MM.1S (cell line): ENCODE results near the gene CAPN10.

Experiments
- DNase-seq: peaks from one replicate; pipeline ENCODE4 v3.0.0-alpha.2; 2015
- H2AFZ ChIP-seq: fragments of 300-600 bp; sonication (generic); 2 replicates; pipeline ENCODE4 v1.6.0; 2016; ENCODE audit warnings: antibody characterized with exemption, low read length
- H3F3A ChIP-seq: fragments of 300-600 bp; sonication (generic); 2 replicates; pipeline ENCODE4 v1.6.1; 2016; ENCODE audit warnings: mild to moderate bottlenecking, antibody characterized with exemption, low read length, moderate library complexity, mixed read lengths; ENCODE audit not compliant: insufficient read depth
- H3K27ac ChIP-seq: fragments of 300-600 bp; sonication (generic); 2 replicates; pipeline ENCODE4 v1.5.1; 2016; ENCODE audit warnings: mild to moderate bottlenecking, low read length
- H3K27me3 ChIP-seq: fragments of 300-600 bp; sonication (generic); replicated peaks from 2 replicates; pipeline ENCODE4 v1.6.0; 2016; ENCODE audit warnings: low read length; ENCODE audit not compliant: insufficient read depth
- H3K36me3 ChIP-seq: fragments of 300-600 bp; sonication (generic); replicated peaks from 2 replicates; pipeline ENCODE4 v1.6.1; 2016; ENCODE audit warnings: mild to moderate bottlenecking, low read length, mixed read lengths; ENCODE audit not compliant: insufficient read depth
- H3K4me1 ChIP-seq: fragments of 300-600 bp; sonication (generic); 2 replicates; pipeline ENCODE4 v1.6.1; 2016; ENCODE audit warnings: low read length, mixed read lengths
- H3K4me2 ChIP-seq: fragments of 300-600 bp; sonication (generic); 2 replicates; pipeline ENCODE4 v1.6.0; 2016; ENCODE audit warnings: low read depth, low read length
- H3K4me3 ChIP-seq: fragments of 300-600 bp; sonication (generic); 2 replicates; pipeline ENCODE4 v1.5.1; 2016; ENCODE audit warnings: low read length, mixed read lengths
- H3K79me2 ChIP-seq: fragments of 300-600 bp; sonication (generic); 2 replicates; pipeline ENCODE4 v1.6.1; 2016; ENCODE audit warnings: mixed run types, low read length, mixed read lengths
- H3K9ac ChIP-seq: fragments of 300-600 bp; sonication (generic); 2 replicates; pipeline ENCODE4 v1.6.1; 2016; ENCODE audit warnings: low read length, mixed read lengths
- H3K9me2 ChIP-seq: fragments of 300-600 bp; sonication (generic); replicated peaks from 2 replicates; pipeline ENCODE4 v1.6.1; 2016; ENCODE audit warnings: mild to moderate bottlenecking, low read length, mixed read lengths; ENCODE audit not compliant: insufficient read depth
- H3K9me3 ChIP-seq: fragments of 300-600 bp; sonication (generic); replicated peaks from 2 replicates; pipeline ENCODE4 v1.6.1; 2016; ENCODE audit warnings: mild to moderate bottlenecking, low read length, mixed read lengths; ENCODE audit not compliant: insufficient read depth
- H4K20me1 ChIP-seq: fragments of 300-600 bp; sonication (generic); 2 replicates; pipeline ENCODE4 v1.6.1; 2016; ENCODE audit warnings: mild to moderate bottlenecking, low read length, moderate library complexity, mixed read lengths; ENCODE audit not compliant: insufficient read depth
- CTCF ChIP-seq: fragments of 300-600 bp; sonication (generic); IDR thresholded peaks from 2 replicates; pipeline ENCODE4 v1.5.1; 2016; ENCODE audit warnings: antibody characterized with exemption, low read length, mixed read lengths
- EZH2 ChIP-seq: fragments of 300-600 bp; sonication (generic); optimal IDR thresholded peaks from 2 replicates; pipeline ENCODE3; 2017; ENCODE audit warnings: low read depth, mild to moderate bottlenecking, antibody characterized with exemption, low read length, mixed read lengths
- EZH2phosphoT487 ChIP-seq: fragments of 300-600 bp; sonication (generic); IDR thresholded peaks from 2 replicates; pipeline ENCODE4 v1.6.1; 2018; ENCODE audit warnings: antibody characterized with exemption, low read length

The CAPN10 gene

GRCh38 chr2:240570531-240571313 lies 15.8 kb upstream of the CAPN10 start:
- peaks cover 24% of the 10 kb centered on the region for H3K4me1 ChIP-seq
- H3K27ac ChIP-seq = no peak overlapping the region

GRCh38 chr2:240571314-240571973 lies 15.1 kb upstream of the CAPN10 start:
- no peaks in the 10 kb centered on the region for H3K27me3 ChIP-seq
- H3K79me2 ChIP-seq = peaks cover 58% of the 10 kb centered on the region
- H4K20me1 ChIP-seq = no peaks in the 10 kb centered on the region
- H2AFZ ChIP-seq = no peak overlapping the region
- TF ChIP-seq CTCF = no peak
- peaks cover 11% of the 10 kb centered on the region for H3F3A ChIP-seq
- H3K9ac ChIP-seq = no peak overlapping the region
- H3K9me2 ChIP-seq = no peaks in the 10 kb centered on the region
- H3K4me3 ChIP-seq = no peak overlapping the region
- H3K4me2 ChIP-seq = no peak overlapping the region
- DNase-seq = no peak
- no peaks in the 10 kb centered on the region for H3K36me3 ChIP-seq
- H3K4me1 ChIP-seq = peaks cover 20% of the 10 kb centered on the region
- no peak overlapping the region for H3K27ac ChIP-seq
- H3K9me3 ChIP-seq = no peaks in the 10 kb centered on the region

More at GRCh38 chr2:240570531-240571313, 15.8 kb upstream of the CAPN10 start:
- Histone ChIP-seq H3K79me2 (peaks cover 58% of the 10 kb centered on the region), H3K27me3 (no peaks in the 10 kb centered on the region), H2AFZ (no peak overlapping the region), H3K9ac (no peak overlapping the region), H3F3A (peaks cover 16% of the 10 kb centered on the region), H4K20me1 (no peaks in the 10 kb centered on the region), H3K4me2 (no peak overlapping the region), H3K4me3 (no peak overlapping the region), H3K9me2 (no peaks in the 10 kb centered on the region), H3K9me3 (no peaks in the 10 kb centered on the region), H3K36me3 (no peaks in the 10 kb centered on the region)
- no peak for TF ChIP-seq EZH2phosphoT487
- TF ChIP-seq EZH2 = no peak
- TF ChIP-seq CTCF = no peak
- no peak for DNase-seq

GRCh38 chr2:240572141-240573031 lies 14.1 kb upstream of the CAPN10 start:
- Histone ChIP-seq H3K27me3 (no peaks in the 10 kb centered on the region), H2AFZ (no peak overlapping the region), H3K9ac (no peak overlapping the region), H3K79me2 (peaks cover 50% of the 10 kb centered on the region), H3K9me2 (no peaks in the 10 kb centered on the region), H3K4me2 (no peak overlapping the region), H3K9me3 (no peaks in the 10 kb centered on the region), H3K27ac (no peak overlapping the region), H3K36me3 (no peaks in the 10 kb centered on the region), H3K4me3 (no peak overlapping the region), H4K20me1 (no peaks in the 10 kb centered on the region), H3F3A (peaks cover 5% of the 10 kb centered on the region), H3K4me1 (peaks cover 13% of the 10 kb centered on the region)
- DNase-seq = no peak
- TF ChIP-seq CTCF = no peak
- no peak for TF ChIP-seq EZH2
- no peak for TF ChIP-seq EZH2phosphoT487
